ENCODE data around the gene RHOF.

Gene RHOF

GRCh38 chr12:121819212-121819949 is 25.9 kb upstream of the RHOF start:
- no peak for DNase-seq (ENCODE audit: low spot score)

GRCh38 chr12:121817648-121818043 is 24.2 kb upstream of the RHOF start:
- DNase-seq (ENCODE audit: low spot score) = no peak

- DNase-seq (ENCODE audit: low spot score) = no peak
Measured at GRCh38 chr12:121816925-121817647, 23.6 kb upstream of the RHOF start.

GRCh38 chr12:121815263-121815662 is 21.8 kb upstream of the RHOF start:
- no peak for DNase-seq (ENCODE audit: low spot score)

GRCh38 chr12:121814429-121815119 is 21.1 kb upstream of the RHOF start:
- no peak for DNase-seq (ENCODE audit: low spot score)

GRCh38 chr12:121813951-121814350 is 20.5 kb upstream of the RHOF start:
- DNase-seq (ENCODE audit: low spot score) = no peak

- no peak for DNase-seq (ENCODE audit: low spot score)
Measured at GRCh38 chr12:121812921-121813896, 19.7 kb upstream of the RHOF start.

GRCh38 chr12:121812320-121812871 is 18.9 kb upstream of the RHOF start:
- DNase-seq (ENCODE audit: low spot score) = no peak

GRCh38 chr12:121811434-121812319 is 18.2 kb upstream of the RHOF start:
- DNase-seq (ENCODE audit: low spot score) = peak; percentile 80

GRCh38 chr12:121810833-121811433 is 17.4 kb upstream of the RHOF start:
- no peak for DNase-seq (ENCODE audit: low spot score)

GRCh38 chr12:121810234-121810817 is 16.8 kb upstream of the RHOF start:
- DNase-seq (ENCODE audit: low spot score) = no peak

GRCh38 chr12:121809712-121810116 is 16.2 kb upstream of the RHOF start:
- no peak for DNase-seq (ENCODE audit: low spot score)

- DNase-seq (ENCODE audit: low spot score) = no peak
Measured at GRCh38 chr12:121808623-121809022, 15.1 kb upstream of the RHOF start.

- DNase-seq (ENCODE audit: low spot score) = no peak
Measured at GRCh38 chr12:121807642-121808347, 14.3 kb upstream of the RHOF start.

- no peak for DNase-seq (ENCODE audit: low spot score)
Measured at GRCh38 chr12:121806546-121807423, 13.3 kb upstream of the RHOF start.

GRCh38 chr12:121806009-121806545 is 12.6 kb upstream of the RHOF start:
- DNase-seq (ENCODE audit: low spot score) = no peak

GRCh38 chr12:121805171-121806008 is 11.9 kb upstream of the RHOF start:
- no peak for DNase-seq (ENCODE audit: low spot score)

All from LoVo (cell line).